Ovary (tissue), 9 donors: ENCODE measurements around the gene NOL9. TPM values are rescaled to one million over a fixed set of nuclear protein-coding genes. Genes with fewer than 3 reads are reported as not detected.

Experiments used
- DNase-seq, 5 donors: peaks; one replicate each; pipeline ENCODE4 v3.0.0-alpha.2; 2019 to 2020
- H3K27ac ChIP-seq, 2 donors: fragments of 200-600 bp; one replicate each; pipeline versions ENCODE4 v1.5.1 to v1.8.0; 2019 to 2022
- H3K27me3 ChIP-seq: fragments of 200-600 bp; one replicate; pipeline ENCODE4 v1.8.0; 2022
- H3K36me3 ChIP-seq: fragments of 200-600 bp; sonication (generic); one replicate; pipeline ENCODE4 v1.5.1; 2019
- H3K4me1 ChIP-seq: one replicate; pipeline ENCODE4 v1.8.1; 2013; ENCODE audit warnings: mild to moderate bottlenecking, moderate library complexity; ENCODE audit not compliant: insufficient read depth
- H3K4me3 ChIP-seq: fragments of 200-600 bp; sonication (generic); one replicate; pipeline ENCODE4 v1.5.1; 2017
- H3K9me3 ChIP-seq, 2 donors: fragments of 200-600 bp in 1 of 2; sonication (generic) in 1 of 2; one replicate each; pipeline versions ENCODE4 v1.5.1 to v1.8.1; 2013 to 2019; ENCODE audit warnings: mild to moderate bottlenecking in 1 of 2, moderate library complexity in 1 of 2
- EP300 ChIP-seq: sonication (generic); formaldehyde crosslinking; IDR thresholded peaks from one replicate; pipeline ENCODE4 v1.6.1; 2017; ENCODE audit warnings: antibody characterized with exemption
- POLR2A ChIP-seq: fragments of 450-650 bp; IDR thresholded peaks from one replicate; pipeline ENCODE4 v1.6.1; 2017; ENCODE audit warnings: antibody characterized with exemption, mild to moderate bottlenecking, moderate library complexity
- WGBS, 3 donors: extraction: QIAGEN DNeasy Blood & Tissue Kit in 1 of 3; methylation state at CpG; one replicate each; pipeline versions ENCODE4 v1.1.5 to v1.1.7; 2013 to 2017; 5-methylcytosine and 5-hydroxymethylcytosine counted together
- intact Hi-C, 4 donors: fragments of 100-400 bp; cut with DNase I; formaldehyde crosslinking; loops; one replicate each; pipeline versions ENCODE4 v1.11.0 to v1.15.1; 2022 to 2023
- polyA plus RNA-seq, 2 donors: library from polyadenylated mRNA; stranded (reverse); fragments of 200-250 nt in 1 of 2; fragments of 350-450 nt in 1 of 2; fragmentation: Illumina TruSeq in 1 of 2; extraction: RNeasy Lipid Tissue Mini Kit (QIAGEN cat#74804) in 1 of 2; gene quantifications; one replicate each; pipeline ENCODE4 v1.2.3, GENCODE V29; 2013 to 2014
- total RNA-seq, 7 donors: library from RNA; depleted of rRNA in 2 of 7; stranded (reverse); fragments of >200 nt in 2 of 7; fragmentation: NEBNext Ultra II Directional in 3 of 7; extraction: Animal tissue kit (Norgen Biotek cat#: 25700) in 3 of 7; gene quantifications; one replicate each; pipeline versions ENCODE4 v1.1.0 to v1.2.4, GENCODE V29; 2016 to 2023
- TF ChIP-seq, protein P1 (sequence below), 3 donors: fragments of 450-650 bp in 2 of 3; fragments of 200-600 bp in 1 of 3; IDR thresholded peaks; one replicate each; pipeline versions ENCODE4 v1.5.1 to v1.8.0; 2016 to 2022; ENCODE audit warnings: antibody characterized with exemption in 3 of 3, mild to moderate bottlenecking in 1 of 3
- donor health status: DM: no; HTN: no; CAD: no; lungs with moderate emphysema.
- donor health status: DM: no; HTN: no; CAD: no.
- donor health status: Bipolar disorder and iron deficiency.
- donor health status: DM: yes; HTN: yes; CAD: no.
- donor health status: DM: no; HTN: no; CAD: no.
- donor health status: DM: yes; HTN: yes; CAD: no.

The NOL9 gene
- total and polyA plus RNA-seq, 9 donors, result 7.2 to 38.9 (median 25.8) TPM

DNA sequence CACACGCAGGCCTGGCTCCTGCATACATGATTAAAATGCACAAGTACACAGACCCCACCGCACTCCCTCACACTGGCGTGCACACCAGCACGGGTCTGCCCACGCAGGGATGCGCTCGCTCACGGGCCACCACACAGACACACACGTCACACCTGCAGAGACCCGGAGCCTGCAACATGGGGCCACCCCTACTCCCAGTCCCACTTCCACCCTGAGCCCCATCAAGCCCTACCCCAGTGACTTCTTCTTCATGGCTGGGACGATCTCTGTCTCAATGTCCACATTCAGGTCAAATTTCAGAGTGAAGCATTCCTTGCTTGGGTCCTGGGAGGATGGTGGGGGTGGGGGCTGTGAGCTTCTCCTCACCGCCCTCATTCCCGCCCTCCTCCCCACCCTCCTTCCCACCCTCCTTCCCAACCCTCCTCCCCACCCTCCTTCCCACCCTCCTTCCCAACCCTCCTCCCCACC, 79.5 kb downstream of the NOL9 start:
- intact Hi-C loops, result no loop called here

DNA sequence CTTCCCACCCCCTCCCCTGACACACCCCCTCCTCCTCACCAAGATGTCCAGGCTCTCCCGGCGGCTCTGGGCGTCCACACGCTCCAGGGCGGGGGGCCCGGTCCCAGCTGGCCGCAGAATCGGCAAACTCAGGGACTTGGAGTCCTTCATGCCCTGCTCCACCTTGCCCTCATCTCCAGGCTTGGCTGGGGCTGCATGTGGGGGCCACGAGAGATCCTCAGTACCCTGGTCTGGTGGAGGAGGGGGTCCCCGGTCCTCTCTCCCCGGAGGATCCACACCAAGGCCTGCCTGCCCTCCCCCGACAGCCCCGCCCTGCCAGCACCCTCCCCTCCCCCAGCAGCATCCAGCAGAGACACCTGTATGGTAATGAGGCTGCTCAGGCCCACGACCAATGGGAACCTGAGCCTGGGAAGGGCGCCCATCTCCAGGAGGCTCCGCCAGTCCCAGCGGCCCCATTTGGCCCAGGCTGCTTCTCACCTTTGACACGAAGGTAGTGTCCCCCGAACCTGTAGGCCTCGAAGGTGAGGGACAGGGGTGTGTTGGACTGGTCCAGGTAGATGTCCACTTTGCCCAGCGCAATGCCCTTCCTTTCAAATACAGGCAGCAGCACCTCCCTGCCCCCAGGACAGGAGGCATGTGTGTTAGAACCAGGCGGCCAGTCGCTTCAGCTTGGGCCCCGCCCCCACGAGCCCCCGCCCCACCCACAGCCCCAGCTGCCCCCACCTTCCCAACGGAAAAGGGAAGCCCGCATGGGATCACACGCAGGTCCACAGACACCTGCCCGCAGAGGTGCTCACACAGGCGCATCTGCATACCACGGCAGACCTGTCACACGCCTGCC, 80.1 kb downstream of the NOL9 start:
- intact Hi-C loops, result no loop called here
- H3K4me1 ChIP-seq, result no peaks in the 10 kb centered on the region
- no peaks in the 10 kb centered on the region for H3K9me3 ChIP-seq
- H3K27ac ChIP-seq, result no peak overlapping the region
- H3K36me3 ChIP-seq, result no peaks in the 10 kb centered on the region
- WGBS, 3 donors, result 80 to 83% (median 82%) methylated on average over 22 to 33 of the region's 33 CpGs
- no peak overlapping the region for H3K4me3 ChIP-seq
- no peak for DNase-seq
- TF ChIP-seq EP300, result no peak
- TF ChIP-seq, protein P1, sequence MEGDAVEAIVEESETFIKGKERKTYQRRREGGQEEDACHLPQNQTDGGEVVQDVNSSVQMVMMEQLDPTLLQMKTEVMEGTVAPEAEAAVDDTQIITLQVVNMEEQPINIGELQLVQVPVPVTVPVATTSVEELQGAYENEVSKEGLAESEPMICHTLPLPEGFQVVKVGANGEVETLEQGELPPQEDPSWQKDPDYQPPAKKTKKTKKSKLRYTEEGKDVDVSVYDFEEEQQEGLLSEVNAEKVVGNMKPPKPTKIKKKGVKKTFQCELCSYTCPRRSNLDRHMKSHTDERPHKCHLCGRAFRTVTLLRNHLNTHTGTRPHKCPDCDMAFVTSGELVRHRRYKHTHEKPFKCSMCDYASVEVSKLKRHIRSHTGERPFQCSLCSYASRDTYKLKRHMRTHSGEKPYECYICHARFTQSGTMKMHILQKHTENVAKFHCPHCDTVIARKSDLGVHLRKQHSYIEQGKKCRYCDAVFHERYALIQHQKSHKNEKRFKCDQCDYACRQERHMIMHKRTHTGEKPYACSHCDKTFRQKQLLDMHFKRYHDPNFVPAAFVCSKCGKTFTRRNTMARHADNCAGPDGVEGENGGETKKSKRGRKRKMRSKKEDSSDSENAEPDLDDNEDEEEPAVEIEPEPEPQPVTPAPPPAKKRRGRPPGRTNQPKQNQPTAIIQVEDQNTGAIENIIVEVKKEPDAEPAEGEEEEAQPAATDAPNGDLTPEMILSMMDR (IDR thresholded peaks at IDR 0.05), result no peak
- no peak for TF ChIP-seq POLR2A
- no peaks in the 10 kb centered on the region for H3K27me3 ChIP-seq

More for the DNA sequence above, 79.5 kb downstream of the NOL9 start:
- H3K4me1 ChIP-seq, result no peaks in the 10 kb centered on the region
- WGBS, 3 donors, result 85 to 94% (median 87%) methylated on average over 12 to 13 of the region's 13 CpGs
- no peaks in the 10 kb centered on the region for H3K9me3 ChIP-seq
- no peak overlapping the region for H3K27ac ChIP-seq
- H3K27me3 ChIP-seq, result no peaks in the 10 kb centered on the region
- H3K4me3 ChIP-seq, result no peak overlapping the region
- no peak for DNase-seq
- TF ChIP-seq EP300, result no peak
- TF ChIP-seq, protein P1 (IDR thresholded peaks at IDR 0.05), result no peak
- no peak for TF ChIP-seq POLR2A
- H3K36me3 ChIP-seq, result no peaks in the 10 kb centered on the region

DNA sequence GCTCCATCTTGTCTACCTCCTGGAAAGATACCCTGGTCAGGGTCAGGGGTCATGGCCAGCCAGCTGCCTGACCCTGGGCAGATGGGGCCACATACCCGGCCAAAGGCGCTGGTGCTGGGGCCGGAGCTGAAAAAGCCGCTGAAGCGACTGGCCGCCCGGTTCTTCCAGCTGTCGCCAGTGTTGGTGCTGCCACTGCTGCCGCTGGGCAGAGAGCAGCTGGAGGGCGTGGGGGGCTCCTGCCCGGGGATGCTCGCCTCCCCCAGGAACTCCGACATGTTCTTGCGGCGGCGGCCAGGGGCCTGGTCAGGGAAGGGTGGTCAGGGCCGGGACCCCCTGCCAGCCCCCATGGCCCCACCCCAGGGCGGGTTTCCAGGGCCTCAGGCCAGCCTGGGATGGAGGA, 81.2 kb downstream of the NOL9 start:
- Histone ChIP-seq H3K4me1 (no peaks in the 10 kb centered on the region), H3K27ac (no peak overlapping the region), H3K9me3 (no peaks in the 10 kb centered on the region), H3K27me3 (no peaks in the 10 kb centered on the region), H3K4me3 (no peak overlapping the region), H3K36me3 (no peaks in the 10 kb centered on the region)
- 86 to 95% (median 88%) methylated on average over 12 to 18 of the region's 18 CpGs for WGBS, 3 donors
- TF ChIP-seq, protein P1 (IDR thresholded peaks at IDR 0.05), result no peak
- TF ChIP-seq POLR2A, result no peak
- TF ChIP-seq EP300, result no peak
- DNase-seq, result no peak
- intact Hi-C loops, result no loop called here

DNA sequence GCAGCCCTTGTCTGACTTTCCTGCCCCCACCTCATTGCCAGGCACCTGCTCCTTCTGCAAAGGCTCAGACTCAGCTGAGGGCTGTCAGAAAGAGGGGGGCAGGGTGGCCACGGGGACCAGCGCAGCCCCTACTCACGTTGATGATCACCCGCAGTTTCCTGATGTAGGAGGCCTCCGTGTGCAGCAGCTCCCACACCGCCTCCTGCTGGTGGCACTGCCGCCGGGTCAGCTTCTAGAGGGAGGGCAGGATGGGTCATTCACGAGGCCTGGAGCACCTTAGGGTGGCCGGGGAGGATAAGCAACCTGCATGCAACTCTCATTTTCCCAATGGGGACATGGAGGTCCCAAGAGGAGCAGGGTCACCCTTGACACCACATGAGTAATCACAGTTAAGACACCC, 81.9 kb downstream of the NOL9 start:
- 81 to 84% (median 82%) methylated on average over 10 of the region's 10 CpGs for WGBS, 3 donors
- intact Hi-C loops, result no loop called here
- Histone ChIP-seq H3K9me3 (no peaks in the 10 kb centered on the region), H3K27ac (no peak overlapping the region), H3K36me3 (no peaks in the 10 kb centered on the region), H3K4me1 (no peaks in the 10 kb centered on the region), H3K27me3 (no peaks in the 10 kb centered on the region), H3K4me3 (no peak overlapping the region)
- DNase-seq, result no peak
- TF ChIP-seq EP300, result no peak
- TF ChIP-seq, protein P1 (IDR thresholded peaks at IDR 0.05), result no peak
